IPS DF 4.7 (cell line): ENCODE measurements around the gene CALU.

Experiments
- DNase-seq: peaks from one replicate; pipeline ENCODE4 v3.0.0-alpha.2; 2013; ENCODE audit warnings: low spot score; ENCODE audit errors: extremely low read depth

The CALU gene

GRCh38 chr7:128785738-128786137 lies 46.6 kb downstream of the CALU start:
- DNase-seq: no peak

- no peak for DNase-seq
Measured at GRCh38 chr7:128788446-128789412, 49.6 kb downstream of the CALU start.

GRCh38 chr7:128790315-128791041 lies 51.3 kb downstream of the CALU start:
- DNase-seq: no peak

- DNase-seq: no peak
Measured at GRCh38 chr7:128791121-128791971, 52.2 kb downstream of the CALU start, which contains the start of gene CCDC136. Gene CCDC136 (plus strand): TSS chr7:128791968. CDS start chr7:128792412, 444 bp downstream.

GRCh38 chr7:128791972-128792327 lies 52.8 kb downstream of the CALU start:
- DNase-seq: no peak

GRCh38 chr7:128792471-128793180 lies 53.5 kb downstream of the CALU start:
- DNase-seq: no peak

GRCh38 chr7:128793181-128793547 lies 54.0 kb downstream of the CALU start:
- no peak for DNase-seq

- DNase-seq: no peak
Measured at GRCh38 chr7:128794020-128794419, 54.9 kb downstream of the CALU start.

GRCh38 chr7:128794436-128794835 lies 55.3 kb downstream of the CALU start:
- DNase-seq: no peak

- DNase-seq: no peak
Measured at GRCh38 chr7:128795129-128795528, 56.0 kb downstream of the CALU start.

- no peak for DNase-seq
Measured at GRCh38 chr7:128796327-128796726, 57.2 kb downstream of the CALU start.

GRCh38 chr7:128799451-128799850 lies 60.3 kb downstream of the CALU start:
- no peak for DNase-seq

GRCh38 chr7:128800567-128800966 lies 61.4 kb downstream of the CALU start:
- DNase-seq: no peak

- no peak for DNase-seq
Measured at GRCh38 chr7:128801003-128801402, 61.8 kb downstream of the CALU start.

GRCh38 chr7:128801667-128802418 lies 62.7 kb downstream of the CALU start:
- no peak for DNase-seq

- no peak for DNase-seq
Measured at GRCh38 chr7:128804484-128804883, 65.3 kb downstream of the CALU start.

GRCh38 chr7:128805225-128805624 lies 66.1 kb downstream of the CALU start:
- DNase-seq: no peak

- DNase-seq: no peak
Measured at GRCh38 chr7:128807191-128807590, 68.0 kb downstream of the CALU start.

GRCh38 chr7:128809363-128809762 lies 70.2 kb downstream of the CALU start:
- DNase-seq: no peak

- DNase-seq: no peak
Measured at GRCh38 chr7:128810473-128810872, 71.3 kb downstream of the CALU start.
